HG03196 (cell line): ENCODE measurements around the gene FGD2.

Source experiments
- ATAC-seq: cut with Tn5 transposase; IDR thresholded peaks from one replicate; pipeline ENCODE4 v1.9.1; 2021; ENCODE audit not compliant: unreplicated experiment

The FGD2 gene

DNA sequence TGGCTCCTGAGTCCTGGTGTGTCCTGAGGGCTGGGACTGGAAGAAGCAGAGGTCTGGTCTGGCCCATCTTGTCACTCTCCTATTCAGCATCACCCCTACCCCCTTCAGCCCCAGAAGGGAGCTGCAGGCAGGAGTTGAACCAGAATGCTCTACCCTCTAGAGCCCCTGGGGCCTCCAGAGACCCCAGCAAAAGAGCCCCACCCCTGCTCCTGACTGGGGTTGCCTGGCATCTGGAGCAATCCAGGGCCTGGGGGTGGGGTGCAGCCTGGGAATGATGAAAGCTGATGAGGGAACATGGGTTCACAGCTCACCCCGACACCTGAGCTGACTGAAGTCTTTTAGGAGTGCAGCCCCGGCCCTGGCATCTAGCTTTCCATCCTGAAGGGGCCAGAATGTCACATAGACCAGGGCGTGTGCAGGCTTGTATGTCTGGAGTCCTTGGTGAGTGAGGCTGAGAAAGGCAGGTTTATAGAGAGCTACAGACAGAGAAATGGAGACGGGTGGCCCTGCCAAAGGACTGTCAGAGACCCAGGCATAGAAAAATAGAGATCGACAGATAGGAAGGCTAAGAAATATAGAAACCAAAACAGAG is 12.2 kb downstream of the FGD2 start:
- ATAC-seq: peak; percentile 2

DNA sequence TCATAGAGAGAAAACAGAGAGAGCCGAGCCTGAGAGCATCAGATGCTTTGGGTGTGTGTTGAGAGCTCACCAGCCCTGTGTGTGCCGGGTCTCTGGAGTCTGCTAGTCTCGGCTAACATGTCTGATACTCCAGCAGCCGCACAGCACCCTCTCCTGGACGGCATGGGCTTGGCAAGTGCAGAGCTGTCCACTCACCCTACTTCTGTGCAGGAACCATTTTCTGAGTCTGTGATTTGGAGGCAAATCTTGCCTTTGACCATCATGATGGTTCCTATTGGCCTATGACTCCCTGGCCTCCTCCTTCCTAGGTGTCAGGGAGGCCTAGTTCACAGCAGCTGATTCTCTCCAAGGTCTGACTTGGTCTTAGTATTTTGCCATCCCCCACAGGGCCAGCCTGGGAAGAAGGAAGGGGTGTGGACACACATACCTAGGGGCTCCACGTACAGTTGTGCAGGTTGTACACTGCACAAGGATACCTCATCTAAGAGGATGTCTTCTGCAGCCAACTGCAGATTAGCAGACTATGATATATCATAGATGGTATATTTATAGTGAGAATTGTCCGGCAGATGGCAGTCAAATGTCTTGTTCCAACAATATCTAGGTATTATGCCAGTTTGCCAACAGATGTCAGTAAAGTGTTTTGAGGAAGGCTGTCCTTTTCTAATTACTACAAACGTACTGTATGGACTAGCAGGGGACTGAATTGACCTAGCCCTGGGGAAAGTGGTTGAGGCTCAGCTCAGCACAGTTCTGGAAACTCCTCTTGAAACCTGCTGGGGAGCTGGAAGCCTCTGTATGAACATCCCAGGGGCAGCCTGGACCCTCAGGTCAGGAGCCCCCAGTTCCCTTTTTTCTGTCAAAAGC is 13.0 kb downstream of the FGD2 start:
- ATAC-seq: peak; percentile 84

DNA sequence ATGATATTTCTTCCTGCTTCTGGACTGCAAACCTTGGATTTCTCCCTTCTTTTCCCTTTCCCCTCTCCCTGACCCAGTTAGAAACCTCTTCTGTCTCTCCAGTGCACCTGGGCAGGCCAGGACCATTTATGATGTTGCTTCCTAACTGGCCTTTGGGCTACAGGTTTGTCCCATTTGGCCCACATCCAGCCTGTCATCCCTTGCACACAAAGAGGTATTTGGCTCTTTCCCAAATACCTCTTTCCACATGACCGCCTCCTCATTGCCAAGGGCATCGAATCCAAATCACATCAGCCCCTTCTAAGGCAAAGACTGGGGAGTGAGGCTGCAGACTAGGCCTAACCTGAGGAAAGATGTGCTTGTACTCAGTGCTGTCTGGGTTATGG is 13.6 kb downstream of the FGD2 start:
- ATAC-seq: no peak

DNA sequence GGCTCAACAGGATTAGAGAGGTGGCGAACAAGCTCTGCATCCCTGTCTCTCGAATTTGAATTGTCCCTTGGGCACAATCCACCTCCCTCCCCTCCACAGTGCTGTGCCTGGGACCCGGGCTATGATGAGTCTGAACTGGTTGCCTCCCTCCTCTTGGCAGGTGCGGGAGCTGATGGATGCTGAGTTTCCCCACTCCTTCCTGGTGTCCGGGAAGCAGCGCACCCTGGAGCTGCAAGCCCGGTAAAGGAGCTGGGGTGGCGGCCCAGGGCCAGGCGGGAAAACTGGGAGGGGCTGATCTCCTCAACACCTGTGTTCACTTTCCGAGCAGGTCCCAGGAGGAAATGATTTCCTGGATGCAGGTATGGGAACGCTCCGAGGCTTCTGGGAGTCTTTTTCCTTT is 14.9 kb downstream of the FGD2 start:
- no peak for ATAC-seq

DNA sequence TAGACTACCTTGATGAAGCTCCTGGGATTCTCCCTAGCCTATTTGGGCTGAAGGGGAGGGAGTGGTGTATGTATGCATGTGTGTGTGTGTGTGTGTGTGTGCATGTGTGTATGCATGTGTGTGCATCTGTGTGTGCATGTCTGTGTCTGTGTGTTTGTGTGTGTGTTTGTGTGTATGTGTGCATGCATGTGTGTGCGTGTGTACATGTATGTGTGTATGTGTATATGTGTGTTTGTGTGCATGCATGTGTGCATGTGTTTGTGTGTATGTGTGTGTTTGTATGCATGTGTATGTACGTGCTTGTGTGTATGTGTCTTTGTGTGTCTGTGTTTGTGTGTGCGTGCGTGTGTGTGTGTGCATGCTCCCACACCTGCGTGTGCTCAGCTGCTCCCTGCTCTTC is 15.4 kb downstream of the FGD2 start:
- ATAC-seq: no peak

DNA sequence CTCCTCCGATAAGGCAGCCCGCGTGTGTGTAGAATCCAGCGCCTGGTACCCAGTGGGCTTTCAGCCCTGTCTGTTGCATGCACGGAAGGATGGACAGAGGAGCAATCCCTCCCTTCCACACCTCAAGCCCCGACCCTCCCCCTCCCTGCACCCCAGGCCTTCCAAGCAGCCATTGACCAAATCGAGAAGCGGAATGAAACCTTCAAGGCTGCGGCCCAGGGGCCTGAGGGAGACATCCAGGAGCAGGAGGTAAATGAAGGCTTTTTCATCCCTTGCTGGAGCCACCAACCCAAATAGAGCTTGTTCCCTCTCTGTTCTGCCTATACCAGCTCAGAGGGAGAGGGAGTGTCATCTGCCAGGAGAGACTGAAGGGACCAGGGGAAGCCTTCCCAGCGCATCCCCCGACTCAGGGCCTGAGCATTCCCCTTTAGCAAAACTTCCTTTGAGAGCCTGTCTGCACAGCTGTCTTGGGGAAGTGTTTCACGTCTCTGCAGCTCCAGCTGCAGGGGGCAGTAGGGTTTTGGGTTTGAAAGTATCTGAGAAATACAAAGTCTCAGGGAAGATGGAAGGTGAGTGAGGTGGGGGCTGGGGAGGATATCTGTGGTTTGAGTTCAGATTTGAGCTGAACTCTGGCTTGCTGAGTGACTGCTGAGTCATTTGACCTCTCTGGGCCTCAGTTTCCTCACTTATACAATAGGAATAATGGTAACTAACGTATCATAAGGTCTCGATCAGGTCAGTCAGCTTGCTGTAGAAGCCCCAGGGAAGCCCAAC is 16.1 kb downstream of the FGD2 start:
- no peak for ATAC-seq

DNA sequence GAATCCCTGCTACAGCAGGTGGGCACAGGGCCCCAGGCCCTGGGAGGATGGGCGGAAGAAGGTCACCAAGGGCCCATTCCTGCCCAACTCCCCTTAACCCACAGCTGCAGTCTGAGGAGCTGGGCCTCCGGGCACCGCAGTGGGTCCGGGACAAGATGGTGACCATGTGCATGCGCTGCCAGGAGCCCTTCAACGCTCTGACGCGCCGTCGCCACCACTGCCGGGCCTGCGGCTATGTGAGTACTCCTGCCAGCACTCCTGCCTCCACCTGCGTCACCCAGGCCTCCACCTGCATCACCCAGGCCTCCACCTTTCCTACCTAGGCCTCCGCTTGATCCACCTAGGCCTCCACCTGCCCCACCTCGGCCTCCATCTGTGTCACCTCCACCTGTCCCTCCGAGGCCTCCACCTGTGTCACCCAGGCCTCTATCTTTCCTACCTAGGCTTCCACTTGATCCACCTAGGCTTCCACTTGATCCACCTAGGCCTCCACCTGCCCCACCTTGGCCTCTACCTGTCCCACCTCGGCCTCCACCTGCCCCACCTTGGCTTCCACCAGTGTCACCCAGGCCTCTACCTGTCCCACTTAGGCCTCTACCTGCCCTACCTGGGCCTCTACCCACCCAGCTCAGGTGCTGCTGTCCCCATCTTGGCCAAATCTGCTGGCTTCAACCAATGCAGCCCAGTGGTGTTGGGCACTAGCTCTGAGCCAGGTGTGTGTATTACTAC is 16.8 kb downstream of the FGD2 start:
- no peak for ATAC-seq

DNA sequence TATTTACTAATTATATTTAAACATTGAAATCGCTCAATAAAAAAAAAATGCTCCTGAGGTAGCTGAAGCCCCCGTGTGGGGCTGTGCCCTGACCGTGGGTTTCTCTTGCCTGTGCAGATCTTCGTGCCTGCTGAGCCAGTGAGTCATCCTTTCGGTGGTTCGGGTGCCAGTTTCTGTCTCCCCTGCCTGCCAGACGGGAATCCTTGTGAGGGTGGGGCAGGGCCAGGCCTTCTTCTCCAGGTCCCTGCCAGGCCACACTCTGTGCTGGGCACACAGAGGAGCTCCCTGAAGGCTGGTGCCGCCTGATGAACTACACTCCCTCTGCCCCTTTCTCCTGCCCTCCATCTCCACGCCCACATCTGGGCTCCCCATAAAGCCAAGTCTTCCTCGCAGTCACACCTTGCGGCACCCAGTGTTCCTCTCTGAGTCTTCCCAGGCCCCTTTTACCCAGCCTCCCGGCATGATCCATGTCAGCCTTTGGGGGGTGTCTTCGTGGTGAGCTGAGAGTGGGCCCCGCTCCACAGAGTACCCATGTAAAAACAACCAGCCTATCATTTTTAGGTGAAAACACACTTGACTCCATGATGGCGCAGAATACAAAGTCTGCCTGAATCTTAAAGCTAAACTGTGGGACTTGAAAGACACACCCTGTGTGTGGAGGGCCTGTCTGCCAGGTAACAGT is 19.3 kb downstream of the FGD2 start:
- no peak for ATAC-seq

DNA sequence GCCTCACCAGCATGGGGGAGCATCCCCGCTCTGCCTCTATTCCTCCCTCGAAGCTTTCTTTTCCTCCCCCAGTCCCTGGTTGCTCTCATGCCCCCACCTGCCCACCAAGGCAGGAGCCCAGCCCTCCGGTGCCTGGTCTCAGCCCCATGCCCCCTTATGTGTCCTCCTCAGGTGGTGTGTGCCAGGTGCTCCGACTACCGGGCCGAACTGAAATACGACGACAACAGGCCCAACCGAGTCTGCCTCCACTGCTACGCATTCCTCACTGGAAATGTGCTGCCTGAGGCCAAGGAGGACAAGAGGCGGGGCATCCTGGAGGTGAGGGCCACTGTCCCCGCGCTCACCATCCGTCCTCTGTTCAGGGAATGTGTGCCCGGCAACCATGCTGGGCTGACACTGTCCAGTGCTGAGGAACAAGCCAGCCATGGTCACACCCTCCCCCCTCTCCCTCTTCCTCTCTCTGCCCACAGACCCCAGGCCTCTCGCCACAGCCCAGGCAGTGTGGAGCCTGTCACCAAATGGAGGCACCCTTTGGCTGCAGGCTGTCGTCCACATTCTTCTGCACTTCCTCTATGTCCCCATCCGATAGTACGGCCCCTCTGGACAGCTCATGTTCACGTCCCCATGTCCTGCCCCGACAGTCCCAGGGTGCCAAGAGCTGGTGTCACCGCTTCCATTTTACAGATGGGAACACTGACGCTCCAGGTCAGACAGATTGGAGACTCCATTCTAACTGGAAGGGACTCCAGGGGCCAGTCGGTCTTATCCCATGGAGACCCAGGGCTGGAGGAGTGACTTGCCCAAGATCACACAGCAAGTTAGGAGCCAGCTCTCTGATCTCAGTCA is 20.4 kb downstream of the FGD2 start:
- ATAC-seq: no peak

DNA sequence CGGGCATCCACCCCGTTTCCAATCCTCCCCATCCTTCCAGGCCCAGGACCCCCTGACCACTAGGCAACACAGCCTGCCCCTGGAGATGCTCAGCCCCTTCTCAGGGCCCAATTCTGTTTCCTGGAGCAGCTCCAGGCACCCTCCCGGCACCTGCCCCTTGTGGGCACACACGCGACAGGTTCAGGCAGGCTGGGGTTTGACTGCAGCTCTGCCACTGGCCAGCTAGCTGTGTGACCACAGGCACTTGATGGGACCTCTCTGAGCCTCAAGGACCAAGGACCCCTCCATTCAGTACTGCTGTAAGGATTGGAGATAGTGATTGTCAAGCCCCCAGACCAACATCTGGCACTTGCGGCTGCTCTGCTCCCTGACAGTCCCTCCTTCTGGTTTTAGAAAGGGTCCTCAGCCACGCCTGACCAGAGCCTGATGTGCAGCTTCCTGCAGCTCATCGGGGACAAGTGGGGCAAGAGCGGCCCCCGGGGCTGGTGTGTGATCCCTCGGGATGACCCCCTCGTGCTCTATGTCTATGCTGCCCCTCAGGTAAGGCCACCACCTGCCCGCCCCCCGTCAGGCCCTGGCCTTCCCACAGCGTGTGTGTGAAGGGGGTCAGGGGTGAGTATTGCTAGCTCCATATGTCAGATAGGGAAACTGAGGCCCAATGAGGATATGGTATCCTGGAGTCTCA is 21.7 kb downstream of the FGD2 start:
- ATAC-seq: no peak

DNA sequence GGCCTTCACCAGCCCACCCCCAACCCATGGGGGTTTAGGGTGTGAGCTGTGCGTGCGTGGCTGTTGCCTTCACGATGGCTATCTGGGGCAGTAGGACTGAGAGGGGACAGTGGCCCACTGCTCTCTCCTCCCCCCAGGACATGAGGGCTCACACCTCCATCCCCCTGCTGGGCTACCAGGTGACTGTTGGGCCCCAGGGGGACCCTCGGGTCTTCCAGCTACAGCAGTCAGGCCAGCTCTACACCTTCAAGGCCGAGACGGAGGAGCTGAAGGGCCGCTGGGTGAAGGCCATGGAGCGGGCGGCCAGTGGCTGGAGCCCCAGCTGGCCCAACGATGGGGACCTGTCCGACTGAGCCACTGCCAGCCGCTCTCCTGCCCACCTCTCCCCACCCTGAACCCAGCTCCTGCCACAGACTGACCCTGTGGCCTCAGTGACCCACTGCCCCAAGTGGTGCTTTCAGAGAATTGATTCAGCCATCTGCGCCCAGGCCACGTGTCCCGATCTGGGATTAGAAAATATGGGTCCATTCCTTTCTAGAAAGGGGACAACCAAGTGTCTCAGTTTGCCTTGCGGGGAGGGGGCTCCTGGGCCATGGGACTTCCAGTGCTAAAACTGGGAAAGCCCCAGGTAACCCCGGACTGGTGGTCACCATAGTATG is 22.5 kb downstream of the FGD2 start:
- ATAC-seq: no peak

DNA sequence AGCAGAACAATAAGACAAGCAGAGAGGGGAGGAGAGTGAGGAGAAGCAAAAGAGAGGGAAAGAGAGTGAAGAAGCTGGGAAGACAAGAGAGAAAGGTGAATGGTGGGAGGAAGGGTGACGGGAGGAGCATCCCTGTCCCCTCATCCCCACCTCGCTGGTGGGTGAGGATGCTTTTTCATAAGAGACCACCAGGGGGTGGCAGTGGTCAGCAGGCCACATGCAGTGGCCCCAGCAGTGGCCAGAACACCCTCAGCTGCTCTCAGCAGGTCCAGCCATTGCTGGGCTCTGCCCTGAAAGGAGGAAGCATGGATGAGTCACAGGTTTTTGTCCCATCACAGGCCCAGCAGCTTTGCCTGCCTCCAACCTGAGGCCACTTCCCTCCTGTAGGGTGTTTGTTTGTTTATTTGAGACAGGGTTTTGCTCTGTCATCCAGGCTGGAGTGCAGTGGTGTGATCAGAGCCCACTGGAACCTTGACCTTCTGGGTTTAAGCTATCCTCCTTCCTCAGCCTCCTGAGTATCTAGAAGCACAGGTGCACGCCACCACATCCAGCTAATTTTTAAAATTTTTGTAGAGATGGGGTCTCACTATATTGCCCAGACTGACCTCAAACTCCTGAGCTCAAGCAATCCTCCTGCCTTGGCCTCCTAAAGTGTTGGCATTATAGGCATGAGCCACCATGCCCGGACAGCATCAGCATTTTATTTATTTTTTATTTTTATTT is 24.0 kb downstream of the FGD2 start:
- ATAC-seq: no peak

DNA sequence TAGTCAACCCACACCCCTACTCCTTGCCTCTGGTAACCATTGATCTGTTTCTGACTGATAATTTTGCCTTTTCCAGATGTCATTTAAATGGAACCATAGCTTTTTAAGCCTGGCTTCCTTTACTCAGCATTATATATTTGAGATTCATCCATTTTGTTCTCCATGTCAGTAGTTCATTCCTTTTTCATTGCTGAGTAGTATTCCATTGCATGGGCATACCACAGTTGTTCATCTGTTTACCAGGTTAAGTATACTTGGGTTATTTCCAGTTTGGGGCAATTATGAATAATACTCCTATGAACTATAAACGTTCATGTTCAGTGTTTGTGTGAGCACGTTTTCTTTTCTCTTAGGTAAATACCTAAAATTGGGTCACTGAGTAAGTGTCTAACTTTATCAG is 25.1 kb downstream of the FGD2 start:
- no peak for ATAC-seq

DNA sequence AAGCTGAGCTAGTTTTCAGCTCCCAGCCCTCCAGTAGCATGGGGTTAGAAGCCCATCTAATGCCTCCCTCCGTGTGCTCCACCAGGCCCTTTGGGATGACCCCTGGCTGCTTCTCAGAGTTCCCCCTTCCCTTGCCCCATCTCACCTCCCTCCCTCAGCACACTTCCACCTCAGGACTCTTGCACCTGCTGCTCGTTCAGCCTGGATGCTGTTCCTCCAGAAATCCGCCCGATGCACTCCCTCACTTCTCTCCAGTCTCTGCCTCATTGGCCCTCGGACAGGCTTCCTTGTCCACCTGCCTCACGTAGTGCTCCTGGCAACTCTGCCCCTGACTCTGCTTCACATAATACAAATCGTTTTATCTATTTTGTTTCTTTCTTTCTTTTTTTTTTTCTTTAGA is 26.8 kb downstream of the FGD2 start:
- ATAC-seq: no peak

DNA sequence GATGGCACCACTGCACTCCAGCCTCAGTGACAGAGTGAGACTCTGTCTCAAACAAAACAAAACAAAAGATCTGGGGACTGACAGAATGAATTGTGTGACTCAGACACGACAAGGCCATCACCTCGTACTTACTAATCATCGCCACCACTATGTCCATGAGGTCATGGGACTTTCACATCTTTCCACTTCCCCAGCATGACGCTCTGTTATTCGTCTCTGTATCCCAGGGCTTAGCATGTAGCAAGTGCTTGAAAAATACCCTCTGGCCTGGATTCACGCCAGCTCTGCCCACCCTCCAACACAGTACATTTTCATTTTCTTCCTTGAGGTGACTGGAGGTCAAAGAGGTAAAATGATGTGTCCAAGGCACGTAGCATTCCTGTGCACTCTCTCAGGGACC is 27.8 kb downstream of the FGD2 start:
- no peak for ATAC-seq

DNA sequence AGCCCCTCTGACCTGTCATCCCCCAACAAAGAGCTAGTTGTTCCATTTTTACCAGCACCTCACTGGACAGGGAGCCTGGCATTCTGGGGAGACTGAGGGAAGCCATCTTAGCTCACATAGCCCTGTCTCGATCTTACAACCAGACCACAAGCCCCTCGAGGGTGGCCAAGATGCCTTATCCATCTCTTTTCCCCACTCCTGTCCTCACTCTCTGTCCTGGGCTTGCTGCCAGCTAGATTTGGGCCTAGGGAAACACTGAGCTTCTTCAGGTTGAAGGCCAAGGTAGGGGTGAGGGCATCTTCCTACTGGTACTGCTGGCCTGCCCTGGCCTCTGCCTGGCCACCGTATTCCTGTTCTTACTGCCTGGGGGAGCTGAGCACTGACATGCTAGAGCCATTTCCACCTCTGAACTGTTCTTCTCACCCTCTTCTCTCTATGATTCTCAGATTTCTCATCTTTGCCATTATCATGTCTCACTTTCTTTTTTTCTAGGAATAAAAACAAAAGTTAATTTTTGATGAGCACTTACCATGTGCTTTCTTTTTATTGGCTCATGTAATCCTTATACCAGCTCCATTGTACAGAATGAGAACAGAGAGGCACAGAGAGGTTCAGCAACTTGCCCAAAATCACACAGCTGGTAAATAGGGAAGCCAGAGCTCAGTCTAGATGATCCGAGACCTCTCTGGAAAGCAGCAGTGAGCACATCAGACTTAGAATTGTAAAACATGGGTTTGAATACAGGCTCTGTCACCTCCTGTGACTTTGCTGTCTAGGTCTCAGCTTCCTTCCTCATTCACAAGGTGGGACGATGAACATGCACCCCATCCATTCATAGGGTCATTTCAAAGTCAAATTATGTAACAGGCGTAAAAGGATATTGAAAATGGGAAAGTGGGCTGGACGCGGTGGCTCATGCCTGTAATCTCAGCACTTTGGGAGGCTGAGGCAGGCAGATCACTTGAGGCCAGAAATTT is 28.7 kb downstream of the FGD2 start:
- ATAC-seq: no peak

DNA sequence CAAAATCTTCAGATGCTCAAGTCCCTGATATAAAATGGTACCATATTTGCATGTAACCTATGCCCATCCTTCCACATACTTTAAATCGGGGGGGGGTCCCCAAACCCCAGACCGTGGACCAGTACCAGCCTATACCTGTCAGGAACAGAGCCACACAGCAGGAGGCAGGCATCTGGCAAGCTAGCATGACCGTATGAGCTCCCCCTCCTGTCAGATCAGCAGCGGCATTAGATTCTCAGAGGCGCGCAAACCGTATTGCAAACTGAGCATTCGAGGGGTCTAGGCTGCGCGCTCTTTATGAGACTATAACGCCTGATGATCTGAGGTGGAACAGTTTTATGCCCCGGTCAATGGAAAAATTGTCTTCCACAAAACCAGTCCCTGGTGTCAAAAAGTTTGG is 30.7 kb downstream of the FGD2 start:
- ATAC-seq: no peak
